GM12878 (cell line): ENCODE measurements around the gene SLC35B4.

Source experiments
- BRCA1 ChIP-seq: IDR thresholded peaks from 2 replicates; pipeline ENCODE4 v1.6.1; 2011; ENCODE audit warnings: low read depth, low read length, improper control_type of control experiment
- EGR1 ChIP-seq, 2 experiments: IDR thresholded peaks; 1 replicate in 1 of 2; 2 replicates in 1 of 2; pipeline ENCODE4 v1.6.1; 2011 to 2012; ENCODE audit warnings: low read depth in 2 of 2, low read length in 2 of 2, borderline replicate concordance in 1 of 2, mild to moderate bottlenecking in 1 of 2, moderate library complexity in 1 of 2
- MEF2A ChIP-seq: IDR thresholded peaks from 2 replicates; pipeline ENCODE4 v1.6.1; 2011; ENCODE audit warnings: low read depth, mild to moderate bottlenecking, low read length, moderate library complexity; ENCODE audit not compliant: insufficient read depth
- RAD21 ChIP-seq: IDR thresholded peaks from 2 replicates; pipeline ENCODE4 v1.6.1; 2011; ENCODE audit warnings: mild to moderate bottlenecking, low read depth, low read length, moderate library complexity; ENCODE audit not compliant: insufficient read depth
- RAD51 ChIP-seq: fragments of 450-650 bp; IDR thresholded peaks from 2 replicates; pipeline ENCODE4 v1.6.1; 2016; ENCODE audit warnings: moderate library complexity, mild to moderate bottlenecking, inconsistent platforms
- TCF3 ChIP-seq: IDR thresholded peaks from 2 replicates; pipeline ENCODE4 v1.6.1; 2012; ENCODE audit warnings: low read depth, mild to moderate bottlenecking, low read length, borderline replicate concordance; ENCODE audit not compliant: insufficient read depth
- ZNF274 ChIP-seq: IDR thresholded peaks from one replicate; pipeline ENCODE4 v1.8.0; 2011; ENCODE audit not compliant: insufficient read length, insufficient read depth
- TF ChIP-seq, protein P1 (sequence below): fragments of 450-650 bp; IDR thresholded peaks from 2 replicates; pipeline ENCODE4 v1.6.1; 2017; ENCODE audit warnings: low read depth, mild to moderate bottlenecking, moderate library complexity
- TF ChIP-seq, protein P2 (sequence below), 3 experiments: IDR thresholded peaks in 2 of 3; conservative IDR thresholded peaks in 1 of 3; 2 replicates each; pipeline ENCODE4 v1.5.1; 2011; ENCODE audit warnings: low read depth in 3 of 3, low read length in 3 of 3, mild to moderate bottlenecking in 3 of 3, control low read depth in 2 of 3, moderate library complexity in 2 of 3, inconsistent platforms in 1 of 3, mixed read lengths in 1 of 3; ENCODE audit not compliant: control insufficient read depth in 2 of 3, insufficient read depth in 1 of 3; ENCODE audit errors: extremely low read depth in 1 of 3
- TF ChIP-seq, protein P3 (sequence below): fragments of 450-650 bp; IDR thresholded peaks from 2 replicates; pipeline ENCODE4 v1.6.1; 2016; ENCODE audit warnings: mild to moderate bottlenecking, moderate library complexity, borderline replicate concordance

DNA sequence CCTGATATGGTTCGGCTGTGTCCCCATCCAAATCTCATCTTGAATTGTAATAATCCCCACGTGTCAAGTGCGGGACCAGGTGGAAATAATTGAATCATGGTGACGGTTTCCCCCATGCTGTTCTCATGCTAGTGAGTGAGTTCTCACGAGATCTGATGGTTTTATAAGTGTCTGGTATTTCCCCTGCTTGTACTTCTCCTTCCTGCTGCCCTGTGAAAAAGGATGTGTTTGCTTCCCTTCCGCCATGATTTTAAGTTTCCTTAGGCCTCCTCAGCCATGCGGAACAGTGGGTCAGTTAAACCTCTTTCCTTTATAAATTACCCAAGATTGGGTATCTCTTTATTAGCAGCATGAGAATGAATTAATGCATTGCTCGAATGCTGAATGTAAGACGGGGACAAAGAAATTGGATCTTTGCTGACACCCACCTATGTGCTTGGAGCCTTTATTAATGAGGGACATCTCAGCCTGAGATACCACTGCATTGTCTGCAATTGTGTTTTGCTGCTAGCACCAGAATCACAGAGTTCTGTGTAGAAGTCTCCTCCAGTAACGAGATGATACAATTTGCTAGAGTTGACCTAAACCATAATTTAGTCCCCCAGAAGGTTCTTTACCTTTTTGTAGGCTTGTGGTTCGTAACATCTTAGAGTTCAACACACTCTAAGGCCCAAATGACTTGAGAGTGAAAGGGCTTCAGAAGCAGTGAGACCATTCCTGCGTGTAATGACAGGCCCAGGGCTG is 28.6 kb downstream of the SLC35B4 start:
- TF ChIP-seq, protein P1, sequence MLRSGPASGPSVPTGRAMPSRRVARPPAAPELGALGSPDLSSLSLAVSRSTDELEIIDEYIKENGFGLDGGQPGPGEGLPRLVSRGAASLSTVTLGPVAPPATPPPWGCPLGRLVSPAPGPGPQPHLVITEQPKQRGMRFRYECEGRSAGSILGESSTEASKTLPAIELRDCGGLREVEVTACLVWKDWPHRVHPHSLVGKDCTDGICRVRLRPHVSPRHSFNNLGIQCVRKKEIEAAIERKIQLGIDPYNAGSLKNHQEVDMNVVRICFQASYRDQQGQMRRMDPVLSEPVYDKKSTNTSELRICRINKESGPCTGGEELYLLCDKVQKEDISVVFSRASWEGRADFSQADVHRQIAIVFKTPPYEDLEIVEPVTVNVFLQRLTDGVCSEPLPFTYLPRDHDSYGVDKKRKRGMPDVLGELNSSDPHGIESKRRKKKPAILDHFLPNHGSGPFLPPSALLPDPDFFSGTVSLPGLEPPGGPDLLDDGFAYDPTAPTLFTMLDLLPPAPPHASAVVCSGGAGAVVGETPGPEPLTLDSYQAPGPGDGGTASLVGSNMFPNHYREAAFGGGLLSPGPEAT, result no peak
- TF ChIP-seq ZNF274 (no peak), BRCA1 (no peak), MEF2A (no peak), EGR1 (IDR thresholded peaks at IDR 0.05; ENCODE audit: borderline replicate concordance in 1 of 2, low read depth in 2 of 2, low read length in 2 of 2) (no peak), RAD51 (no peak), RAD21 (no peak), TCF3 (no peak)
- TF ChIP-seq, protein P2, sequence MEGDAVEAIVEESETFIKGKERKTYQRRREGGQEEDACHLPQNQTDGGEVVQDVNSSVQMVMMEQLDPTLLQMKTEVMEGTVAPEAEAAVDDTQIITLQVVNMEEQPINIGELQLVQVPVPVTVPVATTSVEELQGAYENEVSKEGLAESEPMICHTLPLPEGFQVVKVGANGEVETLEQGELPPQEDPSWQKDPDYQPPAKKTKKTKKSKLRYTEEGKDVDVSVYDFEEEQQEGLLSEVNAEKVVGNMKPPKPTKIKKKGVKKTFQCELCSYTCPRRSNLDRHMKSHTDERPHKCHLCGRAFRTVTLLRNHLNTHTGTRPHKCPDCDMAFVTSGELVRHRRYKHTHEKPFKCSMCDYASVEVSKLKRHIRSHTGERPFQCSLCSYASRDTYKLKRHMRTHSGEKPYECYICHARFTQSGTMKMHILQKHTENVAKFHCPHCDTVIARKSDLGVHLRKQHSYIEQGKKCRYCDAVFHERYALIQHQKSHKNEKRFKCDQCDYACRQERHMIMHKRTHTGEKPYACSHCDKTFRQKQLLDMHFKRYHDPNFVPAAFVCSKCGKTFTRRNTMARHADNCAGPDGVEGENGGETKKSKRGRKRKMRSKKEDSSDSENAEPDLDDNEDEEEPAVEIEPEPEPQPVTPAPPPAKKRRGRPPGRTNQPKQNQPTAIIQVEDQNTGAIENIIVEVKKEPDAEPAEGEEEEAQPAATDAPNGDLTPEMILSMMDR (IDR thresholded peaks at IDR 0.05 in 2 of 3, conservative IDR thresholded peaks at IDR 0.05 in 1 of 3; ENCODE audit: control insufficient read depth in 2 of 3, extremely low read depth in 1 of 3, insufficient read depth in 1 of 3, low read depth in 3 of 3, low read length in 3 of 3), result no peak
- TF ChIP-seq, protein P3, sequence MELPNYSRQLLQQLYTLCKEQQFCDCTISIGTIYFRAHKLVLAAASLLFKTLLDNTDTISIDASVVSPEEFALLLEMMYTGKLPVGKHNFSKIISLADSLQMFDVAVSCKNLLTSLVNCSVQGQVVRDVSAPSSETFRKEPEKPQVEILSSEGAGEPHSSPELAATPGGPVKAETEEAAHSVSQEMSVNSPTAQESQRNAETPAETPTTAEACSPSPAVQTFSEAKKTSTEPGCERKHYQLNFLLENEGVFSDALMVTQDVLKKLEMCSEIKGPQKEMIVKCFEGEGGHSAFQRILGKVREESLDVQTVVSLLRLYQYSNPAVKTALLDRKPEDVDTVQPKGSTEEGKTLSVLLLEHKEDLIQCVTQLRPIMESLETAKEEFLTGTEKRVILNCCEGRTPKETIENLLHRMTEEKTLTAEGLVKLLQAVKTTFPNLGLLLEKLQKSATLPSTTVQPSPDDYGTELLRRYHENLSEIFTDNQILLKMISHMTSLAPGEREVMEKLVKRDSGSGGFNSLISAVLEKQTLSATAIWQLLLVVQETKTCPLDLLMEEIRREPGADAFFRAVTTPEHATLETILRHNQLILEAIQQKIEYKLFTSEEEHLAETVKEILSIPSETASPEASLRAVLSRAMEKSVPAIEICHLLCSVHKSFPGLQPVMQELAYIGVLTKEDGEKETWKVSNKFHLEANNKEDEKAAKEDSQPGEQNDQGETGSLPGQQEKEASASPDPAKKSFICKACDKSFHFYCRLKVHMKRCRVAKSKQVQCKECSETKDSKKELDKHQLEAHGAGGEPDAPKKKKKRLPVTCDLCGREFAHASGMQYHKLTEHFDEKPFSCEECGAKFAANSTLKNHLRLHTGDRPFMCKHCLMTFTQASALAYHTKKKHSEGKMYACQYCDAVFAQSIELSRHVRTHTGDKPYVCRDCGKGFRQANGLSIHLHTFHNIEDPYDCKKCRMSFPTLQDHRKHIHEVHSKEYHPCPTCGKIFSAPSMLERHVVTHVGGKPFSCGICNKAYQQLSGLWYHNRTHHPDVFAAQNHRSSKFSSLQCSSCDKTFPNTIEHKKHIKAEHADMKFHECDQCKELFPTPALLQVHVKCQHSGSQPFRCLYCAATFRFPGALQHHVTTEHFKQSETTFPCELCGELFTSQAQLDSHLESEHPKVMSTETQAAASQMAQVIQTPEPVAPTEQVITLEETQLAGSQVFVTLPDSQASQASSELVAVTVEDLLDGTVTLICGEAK, result no peak
